K562 (cell line): ENCODE results near the gene MRPS10. TPM values are rescaled to one million over a fixed set of nuclear protein-coding genes. Genes with fewer than 3 reads are reported as not detected.

ENCODE experiments used
- CTBP1 ChIP-seq: fragments of 450-650 bp; IDR thresholded peaks from 2 replicates; pipeline ENCODE4 v1.6.1; 2016; ENCODE audit warnings: borderline replicate concordance
- CUX1 ChIP-seq: fragments of 200-800 bp; sonication (Bioruptor generic); IDR thresholded peaks from 2 replicates; pipeline ENCODE4 v1.6.1; 2016; ENCODE audit warnings: missing genetic modification characterization, missing compliant biosample characterization
- E2F8 ChIP-seq: fragments of 450-650 bp; IDR thresholded peaks from 2 replicates; pipeline ENCODE4 v1.7.1; 2018; ENCODE audit warnings: mild to moderate bottlenecking, low read depth; ENCODE audit not compliant: partially characterized antibody
- GABPA ChIP-seq: fragments of 200-800 bp; sonication (Bioruptor generic); conservative IDR thresholded peaks from 2 replicates; pipeline ENCODE4 v1.6.1; 2016; ENCODE audit warnings: low read depth, missing genetic modification characterization, missing compliant biosample characterization
- HDAC2 ChIP-seq: fragments of 450-650 bp; IDR thresholded peaks from 2 replicates; pipeline ENCODE4 v1.6.1; 2016; ENCODE audit warnings: mild to moderate bottlenecking
- NR3C1 ChIP-seq: sonication (generic); formaldehyde crosslinking; IDR thresholded peaks from 2 replicates; pipeline ENCODE4 v1.8.1; 2022; ENCODE audit warnings: missing genetic modification reagents
- PYGO2 ChIP-seq: fragments of 450-650 bp; IDR thresholded peaks from 2 replicates; pipeline ENCODE4 v1.6.1; 2016; ENCODE audit warnings: mild to moderate bottlenecking, missing genetic modification characterization, moderate library complexity, missing compliant biosample characterization
- SLC30A9 ChIP-seq: fragments of 250-450 bp; sonication (Bioruptor Pico); IDR thresholded peaks from 2 replicates; pipeline ENCODE4 v1.8.0; 2022; ENCODE audit warnings: mild to moderate bottlenecking, moderate library complexity
- TCF7 ChIP-seq: sonication (generic); IDR thresholded peaks from 2 replicates; pipeline ENCODE4 v1.6.1; 2016; ENCODE audit warnings: antibody characterized with exemption, borderline replicate concordance
- XRCC3 ChIP-seq: fragments of 450-650 bp; IDR thresholded peaks from 2 replicates; pipeline ENCODE4 v1.6.1; 2017; ENCODE audit warnings: mild to moderate bottlenecking, moderate library complexity
- ZBTB7A ChIP-seq: IDR thresholded peaks from 2 replicates; pipeline ENCODE4 v1.6.1; 2011; ENCODE audit warnings: low read depth, mild to moderate bottlenecking, low read length, moderate library complexity, borderline replicate concordance; ENCODE audit not compliant: control insufficient read depth
- ZFX ChIP-seq: sonication (generic); formaldehyde crosslinking; IDR thresholded peaks from 2 replicates; pipeline ENCODE4 v1.8.0; 2022; ENCODE audit warnings: mild to moderate bottlenecking, missing genetic modification reagents, moderate library complexity
- polyA plus RNA-seq, 8 experiments: library from polyadenylated mRNA; depleted of rRNA in 4 of 8; stranded (reverse) in 5 of 8; unstranded in 3 of 8; fragments of >200 nt; fragmentation: Nextera tagmentation in 2 of 8; fragmentation: Illumina TruSeq in 1 of 8; extraction: Ambion mirVana in 2 of 8; extraction: Trizol in 1 of 8; gene quantifications; 2 replicates each; pipeline versions ENCODE4 v1.2.1 to v1.2.3, GENCODE V29; 2011 to 2014; ENCODE audit warnings: inconsistent platforms in 1 of 8, missing spikeins in 1 of 8
- total RNA-seq, 7 experiments: library from RNA; depleted of rRNA in 6 of 7; stranded (reverse); fragments of >200 nt in 6 of 7; fragmentation: Illumina TruSeq in 2 of 7; extraction: Trizol in 2 of 7; gene quantifications; 2 replicates each; pipeline versions ENCODE4 v1.2.1 to v1.2.3, GENCODE V29; 2011 to 2021; ENCODE audit warnings: low replicate concordance in 1 of 7
- TF ChIP-seq, protein P1 (sequence below): sonication (generic); formaldehyde crosslinking; IDR thresholded peaks from 2 replicates; pipeline ENCODE4 v1.8.0; 2022; ENCODE audit warnings: mild to moderate bottlenecking, missing genetic modification reagents, borderline replicate concordance
- TF ChIP-seq, protein P2 (sequence below), 2 experiments: fragments of 200-800 bp in 1 of 2; sonication (Bioruptor generic) in 1 of 2; sonication (generic) in 1 of 2; formaldehyde crosslinking in 1 of 2; IDR thresholded peaks in 1 of 2; conservative IDR thresholded peaks in 1 of 2; 2 replicates each; pipeline versions ENCODE4 v1.5.0 to v1.6.1; 2016 to 2020; ENCODE audit warnings: missing compliant biosample characterization in 1 of 2, missing genetic modification characterization in 1 of 2, missing genetic modification reagents in 1 of 2

The MRPS10 gene
- total and polyA plus RNA-seq, 9 of the 15 experiments (the other 6 are each of a cell fraction or from before 2014, with no cell fraction given), result 48.6 to 166 (median 93.7) TPM

DNA sequence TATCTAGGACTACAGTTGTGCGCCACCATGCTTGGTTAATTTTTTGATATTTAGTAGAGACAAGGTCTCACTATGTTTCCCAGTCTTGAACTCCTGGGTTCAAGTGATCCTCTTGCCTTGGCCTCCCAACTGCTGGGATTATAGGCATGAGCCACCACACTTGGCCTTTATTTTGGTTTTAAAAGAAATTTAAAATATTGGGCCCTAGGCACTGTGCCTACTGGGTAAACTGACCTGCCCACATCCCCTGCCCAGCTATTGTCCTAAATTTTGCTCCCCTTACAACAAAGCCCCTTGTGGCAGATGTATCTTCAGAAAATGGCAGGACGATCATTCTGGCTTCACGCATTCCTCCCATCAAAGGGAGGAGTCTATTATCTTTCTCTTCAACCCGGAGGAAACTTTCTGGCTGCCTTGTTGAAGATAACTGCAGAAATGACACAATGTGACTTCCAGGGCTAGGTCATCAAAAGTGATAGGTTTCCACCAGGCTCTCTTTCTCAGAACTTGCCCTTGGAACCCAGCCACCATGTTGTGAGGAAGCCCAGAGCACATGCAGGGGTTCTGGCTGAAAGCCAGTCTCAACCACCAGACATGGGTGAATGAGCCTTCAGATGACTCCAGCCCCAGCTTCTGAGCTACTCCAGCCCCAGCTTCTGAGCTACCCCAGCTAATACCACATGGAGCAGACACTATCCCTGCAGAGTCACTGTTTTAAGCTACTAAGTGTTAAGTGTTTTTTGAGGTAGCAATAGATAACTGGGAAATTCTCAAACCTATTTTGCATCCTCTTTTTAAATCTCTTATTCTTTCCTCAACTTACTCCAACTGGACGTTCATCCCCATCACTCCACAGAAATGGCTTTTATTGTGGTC lies 18.3 kb downstream of the MRPS10 start (continued):
- TF ChIP-seq CUX1 (CRISPR knock-in tag) (no peak; the same call in 1 of the 2 replicates), GABPA (tag) (0 out of 2 replicates have a peak, but pooled peaks have one; percentile 35), SLC30A9 (CRISPR knock-in tag) (no peak), TCF7 (0 out of 2 replicates have a peak, but pooled peaks have one; percentile 28), PYGO2 (tag) (no peak), ZFX (CRISPR knock-in tag) (0 out of 2 replicates have a peak, but pooled peaks have one; percentile 12), NR3C1 (CRISPR knock-in tag) (no peak), XRCC3 (no peak), HDAC2 (peak; percentile 94), CTBP1 (peak; percentile 99), ZBTB7A (0 out of 2 replicates have a peak, but pooled peaks have one; percentile 33), E2F8 (peak; percentile 61)
- TF ChIP-seq, protein P1, sequence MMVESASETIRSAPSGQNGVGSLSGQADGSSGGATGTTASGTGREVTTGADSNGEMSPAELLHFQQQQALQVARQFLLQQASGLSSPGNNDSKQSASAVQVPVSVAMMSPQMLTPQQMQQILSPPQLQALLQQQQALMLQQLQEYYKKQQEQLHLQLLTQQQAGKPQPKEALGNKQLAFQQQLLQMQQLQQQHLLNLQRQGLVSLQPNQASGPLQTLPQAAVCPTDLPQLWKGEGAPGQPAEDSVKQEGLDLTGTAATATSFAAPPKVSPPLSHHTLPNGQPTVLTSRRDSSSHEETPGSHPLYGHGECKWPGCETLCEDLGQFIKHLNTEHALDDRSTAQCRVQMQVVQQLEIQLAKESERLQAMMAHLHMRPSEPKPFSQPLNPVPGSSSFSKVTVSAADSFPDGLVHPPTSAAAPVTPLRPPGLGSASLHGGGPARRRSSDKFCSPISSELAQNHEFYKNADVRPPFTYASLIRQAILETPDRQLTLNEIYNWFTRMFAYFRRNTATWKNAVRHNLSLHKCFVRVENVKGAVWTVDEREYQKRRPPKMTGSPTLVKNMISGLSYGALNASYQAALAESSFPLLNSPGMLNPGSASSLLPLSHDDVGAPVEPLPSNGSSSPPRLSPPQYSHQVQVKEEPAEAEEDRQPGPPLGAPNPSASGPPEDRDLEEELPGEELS (CRISPR knock-in tag), result peak; percentile 78; the same call in 1 of the 2 replicates
- TF ChIP-seq, protein P2, sequence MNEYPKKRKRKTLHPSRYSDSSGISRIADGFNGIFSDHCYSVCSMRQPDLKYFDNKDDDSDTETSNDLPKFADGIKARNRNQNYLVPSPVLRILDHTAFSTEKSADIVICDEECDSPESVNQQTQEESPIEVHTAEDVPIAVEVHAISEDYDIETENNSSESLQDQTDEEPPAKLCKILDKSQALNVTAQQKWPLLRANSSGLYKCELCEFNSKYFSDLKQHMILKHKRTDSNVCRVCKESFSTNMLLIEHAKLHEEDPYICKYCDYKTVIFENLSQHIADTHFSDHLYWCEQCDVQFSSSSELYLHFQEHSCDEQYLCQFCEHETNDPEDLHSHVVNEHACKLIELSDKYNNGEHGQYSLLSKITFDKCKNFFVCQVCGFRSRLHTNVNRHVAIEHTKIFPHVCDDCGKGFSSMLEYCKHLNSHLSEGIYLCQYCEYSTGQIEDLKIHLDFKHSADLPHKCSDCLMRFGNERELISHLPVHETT (CRISPR knock-in tag; conservative IDR thresholded peaks at IDR 0.05 in 1 of 2, IDR thresholded peaks at IDR 0.05 in 1 of 2), result peak in 1 of 2 experiments; percentile 82; a peak in 2 of 4 replicates
